ENCODE data around the gene P2RY6. TPM values are rescaled to one million over a fixed set of nuclear protein-coding genes. Genes with fewer than 3 reads are reported as not detected.

The P2RY6 gene
- total and polyA plus RNA-seq, 2 of the 4 experiments (the other 2 are of a cell fraction), result 0.44 TPM; not detected in 1

GRCh38 chr11:73294604-73295003 lies 22.5 kb downstream of the P2RY6 start:
- H3K56ac ChIP-seq (ENCODE audit: extremely low read depth, insufficient read depth, low read length), result no peak overlapping the region
- H2AK5ac ChIP-seq (ENCODE audit: low read depth, low read length), result peak overlapping the region; percentile 84
- H3K18ac ChIP-seq (ENCODE audit: low read depth, low read length), result no peak overlapping the region
- intact Hi-C loops (cut with micrococcal nuclease) (loop anchor here (1.0 kb wide), 2 partner anchors 41 to 99 kb away; no protein-coding TSS in a partner anchor), dilution Hi-C loops (cut with HindIII; ENCODE audit: low sequenced_read_pairs, unreplicated experiment) (no loop called here), in situ Hi-C loops (cut with MboI; ENCODE audit: low sequenced_read_pairs) (loop anchor here (5.0 kb wide), 1 partner anchor 43 kb away; no protein-coding TSS in a partner anchor)
- H3K4ac ChIP-seq (ENCODE audit: low read depth, low read length), result peak overlapping the region; percentile 11; the same call in 1 of the 2 replicates
- H3K27ac ChIP-seq (ENCODE audit: insufficient read depth, low read length), result no peak overlapping the region
- 0 out of 4 replicates have a peak overlapping the region, but pooled peaks of 1 of the 2 experiments have one; percentile 6 for H4K8ac ChIP-seq (ENCODE audit: low read depth in 2 of 2, low read length in 2 of 2)
- no peaks in the 10 kb centered on the region for H4K20me1 ChIP-seq (ENCODE audit: insufficient read depth, low read length)
- BruUV-seq (replicated peaks), result no TSS peak
- peak overlapping the region; percentile 41; the same call in 1 of the 2 replicates for H2BK120ac ChIP-seq (ENCODE audit: low read depth, low read length)
- no peaks in the 10 kb centered on the region for H3K9me3 ChIP-seq (ENCODE audit: control insufficient read depth, insufficient read depth, low read length)
- DNase-seq, result no peak
- no peaks in the 10 kb centered on the region for H3K27me3 ChIP-seq (ENCODE audit: control insufficient read depth, insufficient read depth, low read length)
- no peaks in the 10 kb centered on the region for H3K79me1 ChIP-seq (ENCODE audit: low read depth in 1 of 2, low read length in 2 of 2)
- H4K91ac ChIP-seq (ENCODE audit: insufficient read depth, low read depth, low read length), result no peak overlapping the region; the same call in 1 of the 2 replicates
- H3K36me3 ChIP-seq (ENCODE audit: control insufficient read depth, insufficient read depth, low read length), result no peaks in the 10 kb centered on the region
- H3K9me1 ChIP-seq (ENCODE audit: insufficient read depth, low read length), result peaks cover 12% of the 10 kb centered on the region
- ChIA-PET CTCF (interaction anchor here (0.6 to 1.8 kb wide), 9 partner anchors 12 to 458 kb away, joined by 3 to 8 read pairs (median 3); partner anchors contain the start of gene P2RY6), POLR2A (ENCODE audit: unreplicated experiment) (no interaction called here)
- H2AK9ac ChIP-seq (replicated peaks; ENCODE audit: low read depth, low read length, poor library complexity), result no peak overlapping the region
- ATAC-seq (ENCODE audit: low read depth), result no peak
- peak overlapping the region; percentile 51; the same call in 1 of the 2 replicates for H2BK20ac ChIP-seq (ENCODE audit: low read depth, low read length)
- no peak overlapping the region for H3K4me2 ChIP-seq (ENCODE audit: low read depth, low read length)
- TF ChIP-seq BHLHE40 (IDR thresholded peaks at IDR 0.05; ENCODE audit: low read depth, low read length) (no peak), CTCF (conservative IDR thresholded peaks at IDR 0.05; ENCODE audit: low read depth, low read length) (no peak), RCOR1 (IDR thresholded peaks at IDR 0.05; ENCODE audit: insufficient replicate concordance, low read length) (no peak), FOS (IDR thresholded peaks at IDR 0.05; ENCODE audit: low read depth, low read length) (no peak), ELK1 (IDR thresholded peaks at IDR 0.05; ENCODE audit: borderline replicate concordance, low read depth, low read length) (no peak), POLR2A (IDR thresholded peaks at IDR 0.05; ENCODE audit: low read depth, low read length) (no peak), MAFK (IDR thresholded peaks at IDR 0.05; ENCODE audit: low read depth, low read length) (no peak), RAD21 (IDR thresholded peaks at IDR 0.05; ENCODE audit: low read length) (no peak), CHD1 (IDR thresholded peaks at IDR 0.05; ENCODE audit: low read depth, low read length) (no peak), NFE2L2 (IDR thresholded peaks at IDR 0.05; ENCODE audit: low read depth, low read length) (no peak), USF2 (IDR thresholded peaks at IDR 0.05; ENCODE audit: low read depth, low read length) (no peak)
- no peak overlapping the region for H3K14ac ChIP-seq (replicated peaks; ENCODE audit: low read depth, low read length)
- no peak overlapping the region for H3K23ac ChIP-seq (ENCODE audit: low read depth, low read length)
- peaks cover 1% of the 10 kb centered on the region; the same call in 1 of the 2 replicates for H3K4me1 ChIP-seq (ENCODE audit: control insufficient read depth, insufficient read depth, low read length)
- no peak overlapping the region for H2BK5ac ChIP-seq (ENCODE audit: low read depth, low read length, poor library complexity, severe bottlenecking)
- no peak overlapping the region for H4K5ac ChIP-seq (ENCODE audit: low read depth, low read length)
- no peak overlapping the region for H3K4me3 ChIP-seq (ENCODE audit: insufficient read depth, low read depth, low read length)
- no peak overlapping the region for H2AFZ ChIP-seq (replicated peaks; ENCODE audit: low read length, poor library complexity)
- no peak overlapping the region for H3K9ac ChIP-seq (ENCODE audit: low read depth, low read length)
- no peak overlapping the region for H2BK15ac ChIP-seq (ENCODE audit: low read depth, low read length)

Measured in IMR-90 (cell line).